ENCODE results near the gene YAE1.
A peak's percentile ranks its signal among the peaks of the same experiment; 100 is the strongest.
"Not testable (repeated sequence)": the region's sequence is repeated elsewhere in the genome, so short reads cannot be mapped to it uniquely, and the experiment has no call there.

YAE1 gene

GRCh38 chr7:39566023-39566921 is at the start of gene YAE1:
TSS of gene YAE1 (plus strand) at chr7:39566404. CDS start at chr7:39566419, 15 bp downstream.
- DNase-seq (ENCODE audit: low spot score) = peak; percentile 83

GRCh38 chr7:39516498-39516897 is 49.7 kb upstream of the YAE1 start:
- no peak for DNase-seq (ENCODE audit: low spot score)

GRCh38 chr7:39517240-39517639 is 49.0 kb upstream of the YAE1 start:
- no peak for DNase-seq (ENCODE audit: low spot score)

GRCh38 chr7:39525926-39526325 is 40.3 kb upstream of the YAE1 start:
- DNase-seq (ENCODE audit: low spot score) = no peak

- DNase-seq (ENCODE audit: low spot score) = no peak
Measured at GRCh38 chr7:39526666-39527065, 39.5 kb upstream of the YAE1 start.

- no peak for DNase-seq (ENCODE audit: low spot score)
Measured at GRCh38 chr7:39527296-39527695, 38.9 kb upstream of the YAE1 start.

GRCh38 chr7:39527951-39528350 is 38.3 kb upstream of the YAE1 start:
- DNase-seq (ENCODE audit: low spot score) = no peak

GRCh38 chr7:39528849-39529248 is 37.4 kb upstream of the YAE1 start:
- no peak for DNase-seq (ENCODE audit: low spot score)

- DNase-seq (ENCODE audit: low spot score) = no peak
Measured at GRCh38 chr7:39529582-39529981, 36.6 kb upstream of the YAE1 start.

- no peak for DNase-seq (ENCODE audit: low spot score)
Measured at GRCh38 chr7:39530971-39531370, 35.2 kb upstream of the YAE1 start.

GRCh38 chr7:39531818-39532217 is 34.4 kb upstream of the YAE1 start:
- no peak for DNase-seq (ENCODE audit: low spot score)

GRCh38 chr7:39532832-39533231 is 33.4 kb upstream of the YAE1 start:
- DNase-seq (ENCODE audit: low spot score) = no peak

GRCh38 chr7:39534599-39534998 is 31.6 kb upstream of the YAE1 start:
- no peak for DNase-seq (ENCODE audit: low spot score)

GRCh38 chr7:39535064-39535463 is 31.1 kb upstream of the YAE1 start:
- DNase-seq (ENCODE audit: low spot score) = no peak

- no peak for DNase-seq (ENCODE audit: low spot score)
Measured at GRCh38 chr7:39535720-39536119, 30.5 kb upstream of the YAE1 start.

- no peak for DNase-seq (ENCODE audit: low spot score)
Measured at GRCh38 chr7:39536951-39537350, 29.3 kb upstream of the YAE1 start.

- DNase-seq (ENCODE audit: low spot score) = no peak
Measured at GRCh38 chr7:39539816-39540215, 26.4 kb upstream of the YAE1 start.

- no peak for DNase-seq (ENCODE audit: low spot score)
Measured at GRCh38 chr7:39540320-39540719, 25.9 kb upstream of the YAE1 start.

- DNase-seq (ENCODE audit: low spot score) = no peak
Measured at GRCh38 chr7:39541511-39541910, 24.7 kb upstream of the YAE1 start.

- DNase-seq (ENCODE audit: low spot score) = not testable (repeated sequence)
Measured at GRCh38 chr7:39544774-39545173, 21.4 kb upstream of the YAE1 start.

GRCh38 chr7:39547336-39547735 is 18.9 kb upstream of the YAE1 start:
- DNase-seq (ENCODE audit: low spot score) = no peak

- no peak for DNase-seq (ENCODE audit: low spot score)
Measured at GRCh38 chr7:39550411-39550810, 15.8 kb upstream of the YAE1 start.

- DNase-seq (ENCODE audit: low spot score) = no peak
Measured at GRCh38 chr7:39553436-39553835, 12.8 kb upstream of the YAE1 start.

GRCh38 chr7:39554583-39555165 is 11.5 kb upstream of the YAE1 start:
- no peak for DNase-seq (ENCODE audit: low spot score)

Data from globus pallidus (tissue), 1 donor.